SU-DHL-6 (cell line): ENCODE results near the gene PPP2R2C.

ENCODE experiments used
- CTCF ChIP-seq: fragments of 200-600 bp; sonication (generic); IDR thresholded peaks from one replicate; pipeline ENCODE4 v1.5.1; 2017; ENCODE audit warnings: antibody characterized with exemption, mild to moderate bottlenecking, low read length, moderate library complexity; ENCODE audit not compliant: insufficient read depth, poor library complexity, severe bottlenecking
- EZH2phosphoT487 ChIP-seq: fragments of 200-600 bp; sonication (generic), shearing (Covaris generic); conservative IDR thresholded peaks from 2 replicates; pipeline ENCODE4 v1.6.1; 2018; ENCODE audit warnings: mild to moderate bottlenecking, antibody characterized with exemption, low read length, moderate library complexity, mixed read lengths

DNA sequence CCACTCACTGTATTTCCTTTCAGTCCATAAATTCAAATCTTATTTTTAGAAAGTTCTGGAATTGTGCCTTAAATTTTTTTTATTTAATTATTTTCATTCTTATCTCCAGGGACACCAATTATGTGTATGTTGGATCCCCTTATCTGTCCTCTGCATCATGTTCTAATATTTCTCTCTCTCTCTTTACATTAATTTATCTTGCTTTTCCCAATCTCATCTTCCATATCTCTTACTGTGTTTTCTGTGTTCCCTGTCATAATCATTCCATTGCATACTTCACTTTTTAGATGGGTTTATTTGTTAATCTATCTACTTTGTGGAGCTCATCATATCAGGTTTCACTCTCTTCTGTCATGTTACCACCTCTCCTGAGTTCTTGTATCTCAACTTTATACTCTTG is 37.4 kb downstream of the PPP2R2C start:
- TF ChIP-seq CTCF (no peak), EZH2phosphoT487 (no peak)
